BLaER1 (cell line): ENCODE results near the gene SQOR.
"Not testable (repeated sequence)": the region's sequence is repeated elsewhere in the genome, so short reads cannot be mapped to it uniquely, and the experiment has no call there.

ENCODE experiments used
- H3K27ac ChIP-seq: shearing (Covaris generic); formaldehyde crosslinking; 2 replicates; pipeline ENCODE4 v1.8.1; 2022
- H3K27me3 ChIP-seq: shearing (Covaris generic); formaldehyde crosslinking; 2 replicates; pipeline ENCODE4 v1.8.1; 2022
- H3K36me3 ChIP-seq: shearing (Covaris generic); formaldehyde crosslinking; 2 replicates; pipeline ENCODE4 v1.8.1; 2022
- H3K4me1 ChIP-seq: shearing (Covaris generic); formaldehyde crosslinking; 2 replicates; pipeline ENCODE4 v1.8.1; 2022
- H3K4me2 ChIP-seq: shearing (Covaris generic); formaldehyde crosslinking; 2 replicates; pipeline ENCODE4 v1.8.1; 2022
- H3K4me3 ChIP-seq: shearing (Covaris generic); formaldehyde crosslinking; 2 replicates; pipeline ENCODE4 v1.8.1; 2022
- H3K9ac ChIP-seq: shearing (Covaris generic); formaldehyde crosslinking; 2 replicates; pipeline ENCODE4 v1.8.1; 2022
- H3K9me3 ChIP-seq: shearing (Covaris generic); formaldehyde crosslinking; 2 replicates; pipeline ENCODE4 v1.8.1; 2022
- H4K20me1 ChIP-seq: shearing (Covaris generic); formaldehyde crosslinking; 2 replicates; pipeline ENCODE4 v1.8.1; 2022
- Cebpa-rat ChIP-seq: shearing (Covaris generic); IDR thresholded peaks from 2 replicates; pipeline ENCODE4 v1.8.1; 2022

The SQOR gene

GRCh38 chr15:45644437-45644836, 9.6 kb downstream of the SQOR start:
- Histone ChIP-seq H4K20me1 (no peaks in the 10 kb centered on the region), H3K4me1 (no peaks in the 10 kb centered on the region)

DNA sequence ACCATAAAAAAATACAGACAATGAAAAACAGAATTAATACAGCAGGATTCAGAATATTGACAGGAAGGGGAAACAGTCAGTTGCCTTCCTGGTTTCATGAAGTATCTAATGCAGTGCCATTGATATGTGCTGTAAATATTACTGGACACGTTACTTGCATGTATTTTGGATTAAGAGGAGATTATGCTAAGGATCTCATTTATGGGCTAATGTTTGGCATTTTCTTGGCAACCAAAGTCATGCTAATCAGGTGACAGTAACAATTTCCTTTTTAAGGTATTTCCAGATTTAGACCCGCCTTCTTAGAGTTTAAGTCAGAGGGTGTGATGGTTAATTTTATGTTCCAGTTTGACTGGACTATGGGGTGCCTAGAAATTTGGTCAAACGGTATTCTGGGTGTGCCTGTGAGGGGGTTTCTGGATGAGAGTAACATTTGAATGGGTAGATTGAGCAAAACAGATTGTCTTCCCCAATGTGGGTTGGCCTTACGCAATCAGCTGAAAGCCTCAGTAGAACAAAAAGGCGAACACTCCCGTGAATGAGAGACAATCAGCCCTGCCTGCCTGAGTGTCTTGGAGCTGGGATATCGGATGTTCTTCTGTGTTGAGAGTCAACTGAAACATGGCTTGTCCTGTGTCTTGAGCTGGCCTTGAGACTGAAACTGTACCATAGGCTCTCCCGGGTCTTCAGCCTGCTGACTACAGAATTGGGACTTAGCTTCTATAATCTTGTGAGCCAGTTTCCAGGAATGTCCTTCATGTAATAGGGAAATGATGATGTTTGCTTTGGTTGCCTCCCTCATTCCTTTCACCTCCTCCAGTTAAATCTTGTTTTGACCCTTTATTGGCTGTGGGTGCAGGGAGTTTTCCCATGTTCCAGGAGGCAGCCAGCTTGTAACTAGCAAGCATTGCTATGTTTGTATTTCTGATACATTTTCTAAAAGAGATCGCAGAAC, 10.5 kb downstream of the SQOR start:
- Histone ChIP-seq H3K9me3 (peaks cover 3% of the 10 kb centered on the region; the same call in 1 of the 2 replicates), H4K20me1 (no peaks in the 10 kb centered on the region), H3K27ac (no peak overlapping the region), H3K27me3 (no peaks in the 10 kb centered on the region), H3K36me3 (no peaks in the 10 kb centered on the region), H3K4me3 (no peak overlapping the region), H3K9ac (no peak overlapping the region), H3K4me1 (no peaks in the 10 kb centered on the region), H3K4me2 (no peak overlapping the region)
- 0 out of 2 replicates have a peak, but pooled peaks have one; percentile 39 for TF ChIP-seq Cebpa-rat

More at GRCh38 chr15:45644437-45644836, 9.6 kb downstream of the SQOR start:
- H3K9ac ChIP-seq = no peak overlapping the region
- H3K27ac ChIP-seq = no peak overlapping the region
- H3K27me3 ChIP-seq = no peaks in the 10 kb centered on the region
- H3K9me3 ChIP-seq = no peaks in the 10 kb centered on the region
- no peak overlapping the region for H3K4me3 ChIP-seq
- no peak for TF ChIP-seq Cebpa-rat
- H3K36me3 ChIP-seq = no peaks in the 10 kb centered on the region
- no peak overlapping the region for H3K4me2 ChIP-seq

GRCh38 chr15:45646220-45646619, 11.4 kb downstream of the SQOR start:
- Histone ChIP-seq H4K20me1 (no peaks in the 10 kb centered on the region), H3K9ac (no peak overlapping the region), H3K36me3 (no peaks in the 10 kb centered on the region), H3K27ac (no peak overlapping the region), H3K4me3 (no peak overlapping the region), H3K4me1 (no peaks in the 10 kb centered on the region), H3K4me2 (no peak overlapping the region), H3K27me3 (no peaks in the 10 kb centered on the region), H3K9me3 (peaks cover 12% of the 10 kb centered on the region)
- no peak for TF ChIP-seq Cebpa-rat

DNA sequence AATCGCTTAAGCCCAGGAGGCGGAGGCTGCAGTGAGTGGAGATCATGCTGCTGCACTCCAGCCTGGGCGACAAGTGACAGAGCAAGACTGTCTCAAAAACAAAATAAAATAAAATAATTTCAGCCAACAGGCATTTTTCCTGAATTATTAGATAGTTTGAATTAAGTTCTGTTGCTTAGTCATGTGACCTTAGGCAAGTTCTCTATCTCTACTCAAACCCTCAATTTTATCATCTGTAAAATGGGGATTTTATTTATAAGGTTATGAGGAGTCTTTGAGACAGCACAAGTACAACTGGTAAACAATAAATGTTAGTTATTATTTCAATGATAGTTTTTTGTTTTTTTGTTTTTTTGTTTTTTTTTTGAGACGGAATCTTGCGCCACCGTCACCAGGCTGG, 13.0 kb downstream of the SQOR start:
- Histone ChIP-seq H3K27ac (no peak overlapping the region), H3K27me3 (no peaks in the 10 kb centered on the region), H3K4me2 (no peak overlapping the region), H3K36me3 (no peaks in the 10 kb centered on the region), H4K20me1 (no peaks in the 10 kb centered on the region), H3K4me1 (no peaks in the 10 kb centered on the region), H3K9ac (no peak overlapping the region), H3K9me3 (peaks cover 16% of the 10 kb centered on the region), H3K4me3 (no peak overlapping the region)
- TF ChIP-seq Cebpa-rat = no peak

GRCh38 chr15:45648521-45649200, 13.8 kb downstream of the SQOR start:
- H3K27ac ChIP-seq = no peak overlapping the region
- no peaks in the 10 kb centered on the region for H4K20me1 ChIP-seq
- no peak overlapping the region for H3K4me2 ChIP-seq
- H3K9ac ChIP-seq = no peak overlapping the region
- no peak for TF ChIP-seq Cebpa-rat
- no peak overlapping the region for H3K4me3 ChIP-seq
- H3K9me3 ChIP-seq = peaks cover 16% of the 10 kb centered on the region
- H3K36me3 ChIP-seq = no peaks in the 10 kb centered on the region
- H3K27me3 ChIP-seq = no peaks in the 10 kb centered on the region
- no peaks in the 10 kb centered on the region for H3K4me1 ChIP-seq

DNA sequence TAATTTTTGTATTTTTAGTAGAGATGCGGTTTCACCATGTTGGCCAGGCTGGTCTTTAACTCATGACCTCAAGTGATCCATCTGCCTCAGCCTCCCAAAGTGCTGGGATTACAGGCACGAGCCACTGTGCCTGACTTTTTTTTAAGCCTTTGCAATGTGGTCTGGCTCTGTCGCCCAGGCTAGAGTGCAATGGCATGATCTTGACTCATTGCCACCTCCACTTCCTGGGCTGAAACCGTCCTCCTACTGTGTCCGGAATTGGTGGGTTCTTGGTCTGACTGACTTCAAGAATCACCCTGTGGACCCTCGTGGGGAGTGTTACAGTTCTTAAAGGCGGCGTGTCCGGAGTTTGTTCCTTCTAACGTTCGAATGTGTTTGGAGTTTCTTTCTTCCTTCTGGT, 15.2 kb downstream of the SQOR start:
- H3K9ac ChIP-seq, H3K27ac ChIP-seq, H3K4me1 ChIP-seq, H3K36me3 ChIP-seq, H3K4me2 ChIP-seq, H3K4me3 ChIP-seq, H4K20me1 ChIP-seq, H3K27me3 ChIP-seq: not testable (repeated sequence)
- H3K9me3 ChIP-seq = peaks cover 16% of the 10 kb centered on the region

- Histone ChIP-seq H3K4me3 (no peak overlapping the region), H3K27me3 (no peaks in the 10 kb centered on the region), H3K4me1 (no peaks in the 10 kb centered on the region), H3K9ac (no peak overlapping the region), H4K20me1 (no peaks in the 10 kb centered on the region), H3K27ac (no peak overlapping the region), H3K9me3 (peaks cover 16% of the 10 kb centered on the region), H3K4me2 (no peak overlapping the region), H3K36me3 (no peaks in the 10 kb centered on the region)
- TF ChIP-seq Cebpa-rat = no peak
Measured at GRCh38 chr15:45650889-45651525, 16.2 kb downstream of the SQOR start.

DNA sequence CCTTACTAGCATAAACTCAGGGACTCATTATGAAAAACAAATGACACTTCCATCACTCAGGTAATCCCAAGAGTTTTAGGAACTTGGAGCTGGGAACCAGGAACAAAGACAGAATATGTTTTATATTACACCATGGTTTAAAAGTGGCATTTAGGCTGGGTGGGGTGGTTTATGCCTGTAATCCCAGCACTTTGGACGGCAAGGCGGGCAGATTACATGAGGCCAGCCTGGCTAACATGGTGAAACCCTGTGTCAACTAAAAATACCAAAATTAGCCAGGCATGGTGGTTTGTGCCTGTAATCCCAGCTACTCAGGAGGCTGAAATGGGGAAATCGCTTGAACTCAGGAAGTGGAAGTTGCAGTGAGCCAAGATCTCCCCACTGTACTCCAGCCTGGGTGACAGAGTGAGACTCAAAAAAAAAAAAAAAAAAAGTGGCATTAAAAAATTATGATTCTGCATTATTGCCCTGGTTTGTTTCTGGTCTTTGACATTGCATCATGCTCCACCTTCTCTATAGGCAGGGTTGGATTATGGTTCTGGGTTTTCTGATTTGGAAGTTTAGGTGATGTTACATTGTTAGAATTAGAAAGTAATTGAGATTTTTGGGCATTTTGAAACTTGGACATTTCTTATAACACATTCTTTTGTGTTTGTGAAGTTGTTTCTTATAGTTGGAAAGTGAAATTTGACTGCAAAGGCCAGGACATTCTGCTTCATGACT, 19.0 kb downstream of the SQOR start:
- Histone ChIP-seq H3K4me2 (no peak overlapping the region), H3K4me1 (no peaks in the 10 kb centered on the region), H3K27ac (no peak overlapping the region), H3K4me3 (no peak overlapping the region), H3K9me3 (peaks cover 16% of the 10 kb centered on the region), H3K9ac (no peak overlapping the region), H3K36me3 (no peaks in the 10 kb centered on the region), H4K20me1 (no peaks in the 10 kb centered on the region), H3K27me3 (no peaks in the 10 kb centered on the region)
- TF ChIP-seq Cebpa-rat = no peak

DNA sequence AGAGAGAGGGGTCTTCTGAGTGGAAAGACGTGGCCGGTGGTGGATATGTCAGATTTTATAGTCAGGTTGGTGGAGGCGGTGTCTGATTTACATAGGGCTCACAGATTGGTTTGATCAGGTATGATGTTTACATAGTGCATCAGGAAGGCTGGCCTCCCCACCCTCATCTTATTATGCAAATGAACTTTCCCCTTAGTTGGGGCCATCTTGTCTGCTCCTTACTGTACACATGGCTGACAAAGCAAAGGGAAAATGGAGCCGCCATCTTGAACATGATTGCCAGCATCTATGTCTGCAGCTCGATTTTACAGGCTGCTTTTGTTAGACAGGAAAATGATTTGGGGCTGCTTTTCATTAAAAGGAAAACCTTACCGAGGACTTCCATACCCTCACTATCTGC, 19.9 kb downstream of the SQOR start:
- Histone ChIP-seq H3K9me3 (peaks cover 16% of the 10 kb centered on the region), H3K4me3 (no peak overlapping the region), H3K36me3 (no peaks in the 10 kb centered on the region), H3K9ac (no peak overlapping the region), H3K27me3 (no peaks in the 10 kb centered on the region), H3K4me1 (no peaks in the 10 kb centered on the region), H3K27ac (no peak overlapping the region), H4K20me1 (no peaks in the 10 kb centered on the region), H3K4me2 (no peak overlapping the region)
- no peak for TF ChIP-seq Cebpa-rat
